IMR-90 (cell line): Measurements from ENCODE around the gene MORC1. TPM values are rescaled to one million over a fixed set of nuclear protein-coding genes. Genes with fewer than 3 reads are reported as not detected.

Experiments
- ATAC-seq: fragments of 200-7000 bp; cut with Tn5 transposase; 2 replicates; pipeline ENCODE4 v1.9.1; 2020; ENCODE audit warnings: low read depth, mild to moderate bottlenecking, moderate library complexity
- BruUV-seq: library from RNA; stranded (reverse); fragments of 400-500 nt; replicated peaks from 2 replicates; lab custom pipeline; 2021; lab: Mats Ljungman, UMichigan
- CTCF ChIA-PET: fragments of 300-600 bp; formaldehyde crosslinking; extraction: SDS; loops from one replicate; lab custom pipeline; 2021; ENCODE audit warnings: antibody characterized with exemption; lab: Yijun Ruan, JAX
- POLR2A ChIA-PET: fragments of 300-600 bp; sonication (Branson Sonifier 250); formaldehyde crosslinking; loops from one replicate; lab custom pipeline; 2022; ENCODE audit warnings: antibody characterized with exemption; ENCODE audit not compliant: unreplicated experiment; lab: Charles Lee
- DNase-seq: peaks from one replicate; pipeline ENCODE4 v3.0.0; 2013
- H2AFZ ChIP-seq: replicated peaks from 2 replicates; pipeline ENCODE3; 2013; ENCODE audit warnings: low read length, mild to moderate bottlenecking; ENCODE audit not compliant: poor library complexity
- H2AK5ac ChIP-seq: 2 replicates; pipeline ENCODE4 v1.6.1; 2013; ENCODE audit warnings: low read depth, low read length, inconsistent platforms
- H2AK9ac ChIP-seq: replicated peaks from 2 replicates; pipeline ENCODE3; 2013; ENCODE audit warnings: mild to moderate bottlenecking, low read depth, low read length, moderate library complexity; ENCODE audit not compliant: poor library complexity
- H2BK120ac ChIP-seq: 2 replicates; pipeline ENCODE4 v1.6.1; 2013; ENCODE audit warnings: low read depth, low read length, inconsistent platforms
- H2BK15ac ChIP-seq: 3 replicates; pipeline ENCODE4 v1.6.1; 2013; ENCODE audit warnings: low read depth, low read length, inconsistent platforms
- H2BK20ac ChIP-seq: 2 replicates; pipeline ENCODE4 v1.6.1; 2013; ENCODE audit warnings: low read depth, mild to moderate bottlenecking, inconsistent platforms, low read length, moderate library complexity
- H2BK5ac ChIP-seq: 2 replicates; pipeline ENCODE4 v1.6.1; 2013; ENCODE audit warnings: mild to moderate bottlenecking, low read depth, low read length, inconsistent platforms; ENCODE audit not compliant: poor library complexity, severe bottlenecking
- H3K14ac ChIP-seq: replicated peaks from 2 replicates; pipeline ENCODE4 v1.6.1; 2013; ENCODE audit warnings: low read depth, low read length, inconsistent platforms
- H3K18ac ChIP-seq: 2 replicates; pipeline ENCODE4 v1.6.1; 2013; ENCODE audit warnings: low read depth, low read length, control low read depth
- H3K23ac ChIP-seq: 2 replicates; pipeline ENCODE4 v1.6.1; 2013; ENCODE audit warnings: low read depth, low read length, inconsistent platforms
- H3K27ac ChIP-seq: 2 replicates; pipeline ENCODE4 v1.5.1; 2013; ENCODE audit warnings: mild to moderate bottlenecking, control low read depth, low read length; ENCODE audit not compliant: insufficient read depth
- H3K27me3 ChIP-seq: 2 replicates; pipeline ENCODE4 v1.6.1; 2013; ENCODE audit warnings: low read length; ENCODE audit not compliant: control insufficient read depth, insufficient read depth
- H3K36me3 ChIP-seq: 2 replicates; pipeline ENCODE4 v1.6.1; 2013; ENCODE audit warnings: low read length, mixed read lengths; ENCODE audit not compliant: control insufficient read depth, insufficient read depth
- H3K4ac ChIP-seq: 2 replicates; pipeline ENCODE4 v1.6.1; 2013; ENCODE audit warnings: low read depth, low read length, inconsistent platforms
- H3K4me1 ChIP-seq: 2 replicates; pipeline ENCODE4 v1.6.1; 2013; ENCODE audit warnings: low read length, mixed read lengths; ENCODE audit not compliant: control insufficient read depth, insufficient read depth
- H3K4me2 ChIP-seq: 2 replicates; pipeline ENCODE4 v1.6.1; 2013; ENCODE audit warnings: low read depth, mild to moderate bottlenecking, control low read depth, low read length, moderate library complexity
- H3K4me3 ChIP-seq: 2 replicates; pipeline ENCODE4 v1.5.1; 2013; ENCODE audit warnings: low read depth, mild to moderate bottlenecking, control low read depth, low read length, moderate library complexity; ENCODE audit not compliant: insufficient read depth
- H3K56ac ChIP-seq: 2 replicates; pipeline ENCODE4 v1.6.1; 2013; ENCODE audit warnings: low read length, inconsistent platforms; ENCODE audit not compliant: insufficient read depth; ENCODE audit errors: extremely low read depth
- H3K79me1 ChIP-seq, 2 experiments: 2 replicates each; pipeline ENCODE4 v1.6.1; 2013; ENCODE audit warnings: low read length in 2 of 2, inconsistent platforms in 1 of 2, low read depth in 1 of 2
- H3K9ac ChIP-seq: 2 replicates; pipeline ENCODE4 v1.6.1; 2013; ENCODE audit warnings: low read depth, low read length, control low read depth
- H3K9me1 ChIP-seq: 2 replicates; pipeline ENCODE4 v1.6.1; 2013; ENCODE audit warnings: low read length, inconsistent platforms; ENCODE audit not compliant: insufficient read depth
- H3K9me3 ChIP-seq: 2 replicates; pipeline ENCODE4 v1.6.1; 2013; ENCODE audit warnings: low read length; ENCODE audit not compliant: control insufficient read depth, insufficient read depth
- H4K20me1 ChIP-seq: 2 replicates; pipeline ENCODE4 v1.6.1; 2013; ENCODE audit warnings: low read length, inconsistent platforms; ENCODE audit not compliant: insufficient read depth
- H4K5ac ChIP-seq: 2 replicates; pipeline ENCODE4 v1.6.1; 2013; ENCODE audit warnings: mild to moderate bottlenecking, low read depth, low read length, control low read depth
- H4K8ac ChIP-seq, 2 experiments: 2 replicates each; pipeline ENCODE4 v1.6.1; 2013; ENCODE audit warnings: low read depth in 2 of 2, low read length in 2 of 2, control low read depth in 1 of 2, inconsistent platforms in 1 of 2
- H4K91ac ChIP-seq: 2 replicates; pipeline ENCODE4 v1.6.1; 2013; ENCODE audit warnings: low read depth, low read length, inconsistent platforms; ENCODE audit not compliant: insufficient read depth
- BHLHE40 ChIP-seq: fragments of 150-350 bp; IDR thresholded peaks from 2 replicates; pipeline ENCODE4 v1.6.1; 2016; ENCODE audit warnings: mild to moderate bottlenecking, low read depth, low read length
- CEBPB ChIP-seq: IDR thresholded peaks from 2 replicates; pipeline ENCODE4 v1.6.1; 2012; ENCODE audit warnings: low read depth, low read length, improper control_type of control experiment
- CHD1 ChIP-seq: IDR thresholded peaks from 2 replicates; pipeline ENCODE4 v1.6.1; 2012; ENCODE audit warnings: low read depth, low read length, improper control_type of control experiment
- ELK1 ChIP-seq: fragments of 150-350 bp; IDR thresholded peaks from 2 replicates; pipeline ENCODE4 v1.6.1; 2016; ENCODE audit warnings: low read depth, mild to moderate bottlenecking, low read length, moderate library complexity, borderline replicate concordance
- FOS ChIP-seq: fragments of 150-350 bp; IDR thresholded peaks from 2 replicates; pipeline ENCODE4 v1.6.1; 2016; ENCODE audit warnings: low read depth, low read length
- MAFK ChIP-seq: IDR thresholded peaks from 2 replicates; pipeline ENCODE4 v1.6.1; 2012; ENCODE audit warnings: low read depth, low read length, improper control_type of control experiment
- MAZ ChIP-seq: IDR thresholded peaks from 2 replicates; pipeline ENCODE4 v1.6.1; 2012; ENCODE audit warnings: low read depth, mild to moderate bottlenecking, low read length, improper control_type of control experiment, moderate library complexity, borderline replicate concordance
- MXI1 ChIP-seq: IDR thresholded peaks from 2 replicates; pipeline ENCODE4 v1.6.1; 2012; ENCODE audit warnings: low read depth, mild to moderate bottlenecking, low read length, moderate library complexity, borderline replicate concordance
- NFE2L2 ChIP-seq: fragments of 150-350 bp; IDR thresholded peaks from 2 replicates; pipeline ENCODE4 v1.6.1; 2016; ENCODE audit warnings: low read depth, mild to moderate bottlenecking, low read length
- POLR2A ChIP-seq: IDR thresholded peaks from 2 replicates; pipeline ENCODE4 v1.6.1; 2012; ENCODE audit warnings: mild to moderate bottlenecking, low read depth, low read length
- RAD21 ChIP-seq: IDR thresholded peaks from 2 replicates; pipeline ENCODE4 v1.6.1; 2012; ENCODE audit warnings: low read length, improper control_type of control experiment
- RCOR1 ChIP-seq: IDR thresholded peaks from 2 replicates; pipeline ENCODE4 v1.6.1; 2012; ENCODE audit warnings: mild to moderate bottlenecking, low read length, improper control_type of control experiment; ENCODE audit not compliant: insufficient replicate concordance
- SMC3 ChIP-seq: fragments of 150-350 bp; IDR thresholded peaks from 2 replicates; pipeline ENCODE4 v1.6.1; 2016; ENCODE audit warnings: low read depth, mild to moderate bottlenecking, antibody characterized with exemption, low read length, moderate library complexity
- USF2 ChIP-seq: fragments of 150-350 bp; IDR thresholded peaks from 2 replicates; pipeline ENCODE4 v1.6.1; 2017; ENCODE audit warnings: mild to moderate bottlenecking, antibody characterized with exemption, low read length, low read depth
- WGBS, 2 experiments: methylation state at CpG; one replicate each; pipeline versions ENCODE4 v1.1.5 to v1.1.7; 2013; ENCODE audit warnings: missing lambda C conversion rate in 2 of 2; ENCODE audit not compliant: insufficient read length in 1 of 2; ENCODE audit errors: extremely low coverage in 2 of 2; 5-methylcytosine and 5-hydroxymethylcytosine counted together
- dilution Hi-C: fragments of 300-500 bp; cut with HindIII; formaldehyde crosslinking; loops from one replicate; pipeline ENCODE4 v1.14.3; 2018; ENCODE audit warnings: low sequenced_read_pairs; ENCODE audit not compliant: unreplicated experiment
- in situ Hi-C: fragments of 300-500 bp; cut with MboI; formaldehyde crosslinking; loops from 3 replicates; pipeline ENCODE4 v1.14.3; 2019; ENCODE audit warnings: low sequenced_read_pairs, inconsistent platforms, mixed read lengths
- intact Hi-C: fragments of 100-400 bp; cut with micrococcal nuclease; formaldehyde crosslinking; loops from 2 replicates; pipeline ENCODE4 v1.10.0; 2022
- polyA plus RNA-seq, 3 experiments: library from polyadenylated mRNA; depleted of rRNA; stranded (reverse); fragments of >200 nt; gene quantifications; 2 replicates each; pipeline ENCODE4 v1.2.3, GENCODE V29; 2012; ENCODE audit warnings: low replicate concordance in 1 of 3
- total RNA-seq: library from RNA; depleted of rRNA; stranded (reverse); fragments of >200 nt; gene quantifications from 2 replicates; pipeline ENCODE4 v1.2.3, GENCODE V29; 2012
- TF ChIP-seq, protein P1 (sequence below): conservative IDR thresholded peaks from 2 replicates; pipeline ENCODE4 v1.5.1; 2012; ENCODE audit warnings: mild to moderate bottlenecking, low read depth, low read length, improper control_type of control experiment

Gene MORC1
- total and polyA plus RNA-seq, 2 of the 4 experiments (the other 2 are of a cell fraction), result not detected

GRCh38 chr3:108976058-108976457 is 141.9 kb downstream of the MORC1 start:
- no TSS peak for BruUV-seq
- Histone ChIP-seq H4K8ac (no peak overlapping the region), H2BK15ac (no peak overlapping the region), H3K14ac (no peak overlapping the region), H3K27me3 (no peaks in the 10 kb centered on the region), H3K56ac (no peak overlapping the region), H3K18ac (no peak overlapping the region), H4K20me1 (no peaks in the 10 kb centered on the region), H3K36me3 (no peaks in the 10 kb centered on the region), H2AK5ac (no peak overlapping the region), H3K4me1 (no peaks in the 10 kb centered on the region), H2AK9ac (no peak overlapping the region), H3K9ac (no peak overlapping the region), H3K79me1 (no peaks in the 10 kb centered on the region), H2AFZ (no peak overlapping the region), H3K4ac (no peak overlapping the region), H3K4me2 (no peak overlapping the region), H3K9me3 (no peaks in the 10 kb centered on the region), H4K5ac (no peak overlapping the region), H2BK20ac (no peak overlapping the region), H2BK120ac (no peak overlapping the region), H3K23ac (no peak overlapping the region), H2BK5ac (no peak overlapping the region), H3K9me1 (no peaks in the 10 kb centered on the region), H3K27ac (no peak overlapping the region), H4K91ac (no peak overlapping the region), H3K4me3 (no peak overlapping the region)
- in situ Hi-C loops, result no loop called here
- dilution Hi-C loops, result no loop called here
- WGBS, 2 experiments, result no CpG with 5 or more reads among the region's 2 CpGs
- ChIA-PET POLR2A (no interaction called here), CTCF (no interaction called here)
- intact Hi-C loops, result no loop called here
- DNase-seq, result no peak
- no peak for ATAC-seq
- TF ChIP-seq CEBPB (no peak), SMC3 (no peak), MXI1 (no peak), MAZ (no peak), MAFK (no peak), NFE2L2 (no peak), CHD1 (no peak), ELK1 (no peak), RCOR1 (no peak), POLR2A (no peak), USF2 (no peak), RAD21 (no peak), FOS (no peak), BHLHE40 (no peak)
- TF ChIP-seq, protein P1, sequence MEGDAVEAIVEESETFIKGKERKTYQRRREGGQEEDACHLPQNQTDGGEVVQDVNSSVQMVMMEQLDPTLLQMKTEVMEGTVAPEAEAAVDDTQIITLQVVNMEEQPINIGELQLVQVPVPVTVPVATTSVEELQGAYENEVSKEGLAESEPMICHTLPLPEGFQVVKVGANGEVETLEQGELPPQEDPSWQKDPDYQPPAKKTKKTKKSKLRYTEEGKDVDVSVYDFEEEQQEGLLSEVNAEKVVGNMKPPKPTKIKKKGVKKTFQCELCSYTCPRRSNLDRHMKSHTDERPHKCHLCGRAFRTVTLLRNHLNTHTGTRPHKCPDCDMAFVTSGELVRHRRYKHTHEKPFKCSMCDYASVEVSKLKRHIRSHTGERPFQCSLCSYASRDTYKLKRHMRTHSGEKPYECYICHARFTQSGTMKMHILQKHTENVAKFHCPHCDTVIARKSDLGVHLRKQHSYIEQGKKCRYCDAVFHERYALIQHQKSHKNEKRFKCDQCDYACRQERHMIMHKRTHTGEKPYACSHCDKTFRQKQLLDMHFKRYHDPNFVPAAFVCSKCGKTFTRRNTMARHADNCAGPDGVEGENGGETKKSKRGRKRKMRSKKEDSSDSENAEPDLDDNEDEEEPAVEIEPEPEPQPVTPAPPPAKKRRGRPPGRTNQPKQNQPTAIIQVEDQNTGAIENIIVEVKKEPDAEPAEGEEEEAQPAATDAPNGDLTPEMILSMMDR, result no peak
